HPDE6-E6E7 (cell line): ENCODE results near the gene DLG2.

Experiments
- DNase-seq: peaks from one replicate; pipeline ENCODE4 v3.0.0; 2011; ENCODE audit warnings: missing footprints; ENCODE audit errors: extremely low spot score

DLG2 gene

GRCh38 chr11:83537131-83537610 is 2090.0 kb downstream of the DLG2 start:
- no peak for DNase-seq

DNA sequence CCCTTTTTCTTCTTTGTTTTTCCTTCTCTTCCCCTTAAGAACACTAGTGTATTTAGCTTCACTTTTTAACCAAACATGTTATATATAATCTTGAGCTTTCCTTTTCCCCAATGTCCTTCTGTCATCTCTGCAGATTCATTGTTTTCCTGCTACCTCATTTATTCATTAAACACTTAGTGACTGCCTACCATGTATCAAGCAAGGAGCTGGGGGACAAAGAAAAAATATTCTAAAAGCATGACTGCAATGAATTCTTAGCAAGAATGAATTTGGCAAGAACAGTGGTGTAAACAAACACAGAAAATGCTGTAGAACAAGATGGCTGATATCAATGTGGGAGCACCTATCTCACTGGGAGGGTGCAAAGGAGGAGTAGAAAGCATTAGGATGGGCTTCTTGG is 2094.0 kb downstream of the DLG2 start:
- DNase-seq, result no peak

DNA sequence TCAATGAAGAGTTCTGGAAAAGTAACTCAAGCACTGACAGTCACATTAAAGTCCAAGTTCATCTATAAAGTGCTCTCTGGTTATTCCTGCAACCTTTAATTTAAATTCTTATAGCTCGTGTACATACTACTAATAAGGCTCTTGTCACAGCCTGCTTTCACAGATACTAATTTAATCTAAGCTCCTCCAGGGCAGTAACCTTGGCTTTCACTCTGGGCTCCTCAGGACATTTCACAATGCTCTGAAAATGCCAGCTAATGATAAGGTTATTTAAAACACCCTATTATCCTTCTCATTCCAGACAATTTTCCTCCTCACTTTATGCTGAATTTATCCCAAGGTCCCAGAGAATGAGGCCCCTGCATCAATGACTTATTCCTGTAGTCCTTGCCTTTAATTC is 2098.3 kb downstream of the DLG2 start:
- DNase-seq, result no peak

- DNase-seq, result no peak
Measured at GRCh38 chr11:83528225-83528624, 2098.9 kb downstream of the DLG2 start.

GRCh38 chr11:83523676-83524075 is 2103.5 kb downstream of the DLG2 start:
- DNase-seq, result no peak

DNA sequence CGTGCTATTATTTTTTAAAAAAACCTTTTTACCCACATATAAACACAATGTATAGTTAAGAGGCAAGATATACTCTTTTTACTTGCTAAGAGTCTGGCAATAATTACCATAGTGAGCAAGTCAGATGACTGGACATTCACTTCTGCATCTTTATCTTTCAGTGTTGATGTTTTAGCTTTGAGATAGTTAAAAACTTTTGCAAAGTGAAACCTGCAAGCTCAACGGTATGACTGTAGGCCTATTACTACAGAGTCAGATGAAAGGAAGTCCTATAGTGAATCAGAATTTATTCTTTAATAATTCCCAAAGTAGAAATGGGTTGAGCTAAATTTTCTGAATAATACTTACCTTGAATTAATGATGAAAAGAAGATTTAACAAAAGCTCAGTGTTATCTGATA is 2104.2 kb downstream of the DLG2 start:
- no peak for DNase-seq

GRCh38 chr11:83521647-83522596 is 2105.2 kb downstream of the DLG2 start:
- no peak for DNase-seq

DNA sequence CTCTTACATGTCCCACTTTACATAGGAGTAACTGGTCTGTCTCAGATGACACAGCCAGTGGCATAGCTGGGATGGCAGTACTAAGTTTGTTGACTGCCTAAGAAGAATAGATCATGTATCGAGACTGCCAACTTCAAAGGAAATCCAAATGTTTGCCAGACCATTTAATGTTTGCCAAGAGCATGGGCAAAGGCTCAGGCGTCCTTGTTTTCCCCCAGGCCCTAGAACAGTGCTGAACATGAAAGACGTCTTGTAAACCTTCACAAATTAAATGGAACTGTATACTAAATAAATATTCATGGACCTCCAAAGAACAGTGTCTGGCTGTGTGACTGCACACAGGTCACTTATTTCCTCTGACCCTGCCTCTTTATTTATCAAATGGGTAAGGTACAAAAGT is 2106.3 kb downstream of the DLG2 start:
- no peak for DNase-seq

DNA sequence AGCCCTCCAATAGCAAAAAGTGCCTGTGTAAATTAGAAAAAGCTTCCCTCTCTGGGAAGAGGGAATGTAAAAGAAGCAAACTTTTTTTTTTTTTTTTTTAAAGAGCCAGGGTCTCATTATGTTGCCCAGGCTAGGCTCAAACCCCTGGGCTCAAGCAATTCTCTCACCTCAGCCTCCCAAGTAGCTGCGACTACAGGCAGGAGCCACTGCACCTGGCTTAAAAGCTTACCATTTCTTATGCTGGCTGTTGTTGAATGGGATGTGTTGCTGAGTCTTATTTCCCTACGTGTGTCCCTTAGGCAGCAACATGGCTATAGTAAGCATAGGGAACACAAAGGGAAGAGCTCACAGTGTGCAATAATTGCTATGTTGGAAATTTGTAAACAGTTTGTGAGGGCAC is 2115.5 kb downstream of the DLG2 start:
- no peak for DNase-seq

- no peak for DNase-seq
Measured at GRCh38 chr11:83510530-83511460, 2116.3 kb downstream of the DLG2 start.

- DNase-seq, result no peak
Measured at GRCh38 chr11:83508804-83509203, 2118.3 kb downstream of the DLG2 start.

- DNase-seq, result no peak
Measured at GRCh38 chr11:83502041-83502440, 2125.1 kb downstream of the DLG2 start.

DNA sequence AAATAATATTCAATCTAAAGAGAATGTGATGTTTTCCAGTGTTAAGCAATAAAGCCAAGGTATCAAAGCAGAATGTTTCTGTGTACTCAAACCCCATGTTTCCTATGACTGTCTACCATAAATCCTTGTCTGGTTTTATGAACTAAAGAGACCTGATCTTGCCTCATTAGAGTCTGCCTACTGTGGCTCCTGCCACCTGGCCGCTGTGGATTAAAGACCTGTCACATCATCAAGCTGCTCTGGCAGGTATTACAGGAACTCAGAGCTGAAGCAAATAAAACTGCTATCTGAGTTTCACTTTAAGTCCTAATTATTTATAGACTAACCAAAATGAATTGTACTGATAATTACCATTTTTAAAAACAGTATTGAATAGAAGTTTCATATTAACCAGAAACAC is 2133.2 kb downstream of the DLG2 start:
- no peak for DNase-seq

- DNase-seq, result no peak
Measured at GRCh38 chr11:83493034-83493433, 2134.1 kb downstream of the DLG2 start.

DNA sequence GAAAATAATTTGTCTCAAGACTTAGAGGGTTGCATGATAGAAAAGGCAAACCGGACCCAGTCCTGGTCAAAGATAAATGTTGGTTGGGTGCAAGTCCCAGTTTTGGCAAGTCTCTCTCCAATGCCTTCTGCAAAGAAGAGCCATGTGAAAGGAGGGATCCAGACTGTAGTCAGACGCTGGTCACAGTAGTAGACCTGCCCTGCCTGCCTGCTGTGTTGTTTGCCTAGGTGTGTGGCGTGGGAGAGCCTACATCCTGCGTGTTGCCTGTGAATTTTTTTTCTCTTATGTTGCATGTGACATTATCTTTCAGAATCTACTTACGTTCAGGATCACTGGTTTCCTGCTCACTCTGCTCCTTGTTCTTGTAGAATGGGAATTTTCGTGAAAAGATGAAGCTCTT is 2143.3 kb downstream of the DLG2 start:
- no peak for DNase-seq

DNA sequence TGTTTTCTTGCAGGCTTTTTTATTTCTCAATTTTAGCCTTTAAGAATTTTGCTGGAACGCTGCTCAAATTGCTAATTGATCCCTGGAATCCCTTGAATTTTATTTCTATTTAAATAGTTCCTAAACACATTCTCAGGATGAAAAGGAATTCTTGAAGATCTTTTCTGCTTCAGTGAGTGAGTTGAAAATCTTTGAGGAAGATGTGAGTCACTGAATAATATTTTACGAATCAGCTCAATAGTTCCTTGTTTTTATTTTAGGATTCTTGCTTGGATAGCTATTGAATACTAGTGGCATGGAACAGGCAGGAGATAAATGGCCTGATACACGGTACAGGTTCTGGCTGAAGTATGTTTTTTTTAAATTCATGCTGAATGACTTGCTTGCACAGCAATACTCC is 2146.3 kb downstream of the DLG2 start:
- no peak for DNase-seq

GRCh38 chr11:83480251-83480650 is 2146.9 kb downstream of the DLG2 start:
- DNase-seq, result no peak

DNA sequence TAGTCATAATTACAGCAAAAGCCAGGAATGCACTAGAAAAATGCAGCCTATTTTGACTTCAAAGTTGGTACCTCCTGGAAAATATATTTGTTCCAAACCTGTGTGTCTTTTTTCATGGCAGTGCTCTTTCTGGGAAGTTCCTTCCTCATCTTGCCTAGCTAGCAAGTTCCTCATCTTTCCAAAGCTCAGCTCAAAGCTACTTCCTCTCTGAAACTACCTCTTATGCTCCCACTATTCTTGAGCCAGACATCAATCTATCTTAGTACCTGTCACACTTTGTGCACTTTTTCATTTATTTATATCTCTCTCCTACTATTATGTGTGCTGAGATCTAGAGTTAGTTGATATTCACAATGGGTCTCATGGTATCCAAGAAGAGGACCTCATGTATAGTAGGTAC is 2149.4 kb downstream of the DLG2 start:
- no peak for DNase-seq

- no peak for DNase-seq
Measured at GRCh38 chr11:83475760-83476159, 2151.4 kb downstream of the DLG2 start.

DNA sequence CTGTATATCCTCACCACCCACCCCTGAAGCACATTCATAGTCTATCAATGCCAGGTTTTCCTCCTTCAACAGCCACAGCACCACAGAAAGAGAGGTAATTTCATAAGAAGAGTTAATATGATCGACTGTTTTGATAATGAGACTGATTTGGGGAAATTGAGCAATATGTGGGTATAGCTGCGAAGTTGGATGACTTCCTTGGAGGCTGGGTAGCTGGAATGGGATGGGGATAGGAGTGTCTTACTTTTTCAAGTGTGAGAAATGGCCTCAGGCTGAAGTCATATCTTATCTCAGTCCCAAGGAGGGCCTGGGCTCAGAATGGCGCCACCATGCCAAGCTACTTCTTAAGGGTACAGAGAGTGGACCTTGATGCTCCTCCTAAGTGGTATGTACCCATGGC is 2153.4 kb downstream of the DLG2 start:
- DNase-seq, result no peak

DNA sequence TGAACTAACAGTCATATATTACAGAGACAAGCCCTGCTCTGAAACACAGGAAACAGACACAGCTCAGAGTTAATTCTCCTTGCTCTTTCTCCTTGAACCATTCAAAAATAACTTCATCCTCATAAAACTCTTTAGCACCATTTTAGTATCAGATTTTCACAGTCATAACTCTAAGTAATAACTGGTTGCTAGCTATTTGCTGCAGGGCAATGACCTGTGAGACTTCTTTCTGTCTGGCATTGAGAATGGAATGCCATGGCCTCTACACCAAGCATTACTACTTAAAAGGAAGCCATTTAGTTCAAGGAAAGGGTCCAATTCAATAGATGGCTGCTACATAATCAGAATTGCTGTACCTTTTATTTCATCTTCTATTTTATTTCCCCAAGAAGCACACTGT is 2154.3 kb downstream of the DLG2 start:
- no peak for DNase-seq
